Activated naive CD8-positive, alpha-beta T cell treated with anti-CD3 and anti-CD28 coated beads, Interleukin-2, amount 50 U/mL, for 16 hours (primary cell): ENCODE measurements around the gene STKLD1.

ENCODE experiments used
- DNase-seq: peaks from one replicate; pipeline ENCODE4 v3.0.0-alpha.2; 2020; ENCODE audit warnings: low read depth, low spot score

Gene STKLD1

GRCh38 chr9:133345596-133345995 lies 30.6 kb upstream of the STKLD1 start:
- DNase-seq = no peak

GRCh38 chr9:133346021-133346785 lies 30.0 kb upstream of the STKLD1 start:
- no peak for DNase-seq

GRCh38 chr9:133347515-133347984 lies 28.6 kb upstream of the STKLD1 start:
- no peak for DNase-seq

- peak; percentile 83 for DNase-seq
These were observed 28.0 kb upstream of the STKLD1 start, which contains the start of the genes MED22 and RPL7A for GRCh38 chr9:133347985-133348717. TSS of gene MED22 (minus strand) at chr9:133348131. CDS start at chr9:133346662, 1,469 bp downstream. TSS of gene RPL7A (plus strand) at chr9:133348218. CDS start at chr9:133348244, 26 bp downstream.

- DNase-seq = no peak
These were observed 27.2 kb upstream of the STKLD1 start for GRCh38 chr9:133348718-133349573.

GRCh38 chr9:133349965-133350616 lies 26.1 kb upstream of the STKLD1 start:
- DNase-seq = no peak

GRCh38 chr9:133351526-133351907 lies 24.6 kb upstream of the STKLD1 start:
- no peak for DNase-seq

GRCh38 chr9:133351908-133352634 lies 24.1 kb upstream of the STKLD1 start:
- DNase-seq = no peak

- DNase-seq = no peak
These were observed 23.4 kb upstream of the STKLD1 start for GRCh38 chr9:133352635-133353340.

- DNase-seq = no peak
These were observed 22.6 kb upstream of the STKLD1 start for GRCh38 chr9:133353548-133353947.

- no peak for DNase-seq
These were observed 21.4 kb upstream of the STKLD1 start for GRCh38 chr9:133354766-133355165.

GRCh38 chr9:133355881-133356357 lies 20.2 kb upstream of the STKLD1 start:
- DNase-seq = no peak

- peak; percentile 81 for DNase-seq
These were observed 19.6 kb upstream of the STKLD1 start, which contains the start of the genes SURF1 and SURF2 for GRCh38 chr9:133356391-133357091. TSS of gene SURF1 (minus strand) at chr9:133356487. CDS start at chr9:133356453, 34 bp downstream. TSS of gene SURF2 (plus strand) at chr9:133356550. CDS start at chr9:133356593, 43 bp downstream.

- no peak for DNase-seq
These were observed 18.5 kb upstream of the STKLD1 start for GRCh38 chr9:133357656-133358055.

GRCh38 chr9:133359399-133360175 lies 16.6 kb upstream of the STKLD1 start:
- no peak for DNase-seq

- DNase-seq = no peak
These were observed 15.5 kb upstream of the STKLD1 start for GRCh38 chr9:133360400-133361393.
